Stimulated activated CD4-positive, alpha-beta T cell treated with anti-CD3 and anti-CD28 coated beads, Interleukin-1b, Interleukin-23, amount 100 ng/mL, for 48 hours (primary cell): ENCODE data around the gene SPDYC.
"Not testable (repeated sequence)": the region's sequence is repeated elsewhere in the genome, so short reads cannot be mapped to it uniquely, and the experiment has no call there.

Experiments used
- DNase-seq: peaks from one replicate; pipeline ENCODE4 v3.0.0-alpha.2; 2020

The SPDYC gene

DNA sequence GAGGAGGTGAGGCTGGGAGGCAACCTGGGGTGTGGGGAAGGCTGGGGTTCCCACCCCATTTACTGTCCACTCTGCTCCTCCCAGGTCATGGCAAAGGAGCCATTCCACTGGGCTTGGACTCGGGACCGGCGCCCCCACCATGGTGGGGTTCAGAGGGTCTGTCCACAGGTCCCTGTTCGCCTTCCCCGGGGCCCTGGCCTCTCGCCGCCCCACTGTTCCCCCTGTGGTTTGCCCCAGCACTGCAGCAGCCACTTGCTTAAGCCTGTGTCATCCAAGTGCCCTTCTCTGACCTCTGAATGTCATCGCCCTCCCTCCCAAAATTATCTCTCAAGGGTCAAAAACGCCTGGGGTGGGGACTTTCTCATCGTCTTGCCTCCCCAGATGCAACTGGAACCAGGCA lies 2.6 kb downstream of the SPDYC start:
- DNase-seq = no peak

DNA sequence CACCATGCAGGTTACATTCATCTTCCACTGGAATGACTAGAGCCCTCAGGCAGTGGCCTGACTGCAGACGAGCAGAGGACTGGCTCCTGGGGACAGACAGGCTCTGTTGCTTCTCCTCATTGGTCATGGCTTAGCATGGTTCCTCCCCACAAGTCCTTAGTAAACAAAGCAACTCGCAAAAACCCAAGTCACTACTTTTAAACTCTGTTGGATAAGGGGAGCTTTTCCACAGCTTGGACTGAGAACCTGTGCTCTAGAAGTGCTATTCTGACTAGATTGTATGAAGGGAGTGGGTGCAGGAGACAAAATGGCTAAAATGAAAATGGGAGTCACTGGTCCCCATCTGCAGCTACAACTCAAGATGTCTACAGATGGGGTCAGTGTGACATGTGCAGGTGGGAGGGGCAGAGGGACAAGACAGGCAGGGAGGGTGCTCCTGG lies 4.6 kb downstream of the SPDYC start:
- not testable (repeated sequence) for DNase-seq

DNA sequence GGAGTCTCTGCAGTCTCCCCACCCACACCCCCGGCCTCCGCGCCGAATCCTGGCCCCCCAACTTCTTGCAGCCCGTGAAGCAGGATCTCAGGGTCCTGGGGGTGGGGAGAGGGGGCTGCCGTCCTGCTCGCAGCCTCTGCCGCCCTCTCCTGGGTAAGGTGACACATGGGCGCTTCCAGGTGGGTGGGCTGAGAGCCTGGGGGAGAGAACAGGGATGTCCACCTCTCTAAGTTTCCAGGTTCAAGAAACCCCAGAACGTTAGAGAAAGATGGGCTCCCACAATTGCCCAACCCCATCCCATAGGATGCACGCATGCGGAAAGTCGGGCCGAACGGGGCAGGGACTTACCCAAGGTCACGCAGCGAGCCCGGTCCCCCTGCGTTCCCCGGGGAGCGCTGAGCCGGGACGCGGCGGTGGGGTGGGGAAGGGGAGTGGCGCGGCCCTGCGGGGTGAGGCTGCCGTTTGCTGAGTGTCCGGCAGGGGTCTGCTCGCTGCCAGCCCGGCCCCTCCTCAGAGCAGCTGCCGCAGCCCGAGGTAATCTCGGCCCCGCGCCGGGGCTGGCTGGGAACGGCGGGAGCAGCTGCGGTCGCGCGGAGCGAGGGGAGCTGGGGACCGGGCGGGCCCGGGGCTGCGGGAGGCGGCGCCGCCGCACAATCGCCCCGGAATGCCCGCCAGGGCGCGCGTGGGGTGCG lies 11.0 kb downstream of the SPDYC start:
- DNase-seq = peak; percentile 67

DNA sequence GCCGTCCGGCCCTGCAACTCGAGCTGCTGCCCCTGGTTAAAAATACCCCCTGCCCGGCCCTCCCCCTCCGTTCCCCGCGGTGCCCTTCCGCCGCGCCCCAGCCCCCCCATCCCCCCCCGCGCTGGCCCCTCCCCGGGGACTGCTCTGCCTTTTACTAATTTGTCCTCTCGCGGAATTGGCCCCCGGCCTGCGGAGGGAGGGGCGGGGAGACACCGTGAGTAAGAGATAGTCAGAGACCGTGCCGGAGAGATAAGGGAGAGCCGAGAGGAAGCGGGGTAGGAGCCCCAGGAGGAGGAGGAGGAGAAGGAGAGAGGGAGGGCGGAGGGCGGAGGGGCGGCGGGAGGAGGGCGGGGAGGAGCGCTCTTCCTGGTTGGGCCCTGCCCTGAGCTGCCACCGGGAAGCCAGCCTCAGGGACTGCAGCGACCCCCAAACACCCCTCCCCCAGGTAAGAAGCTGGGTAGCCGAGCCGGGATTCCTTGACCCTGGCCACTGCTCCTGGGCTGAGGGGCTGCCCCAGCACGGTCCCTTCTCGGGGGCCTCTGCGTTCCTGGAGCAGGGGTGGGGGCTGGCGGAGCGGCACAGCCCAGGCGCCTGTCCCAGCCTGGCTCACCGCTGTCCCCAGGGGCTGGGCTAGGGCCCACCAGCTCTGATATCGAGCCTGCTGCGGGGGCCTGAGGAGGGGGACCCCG lies 11.7 kb downstream of the SPDYC start, which contains the start of gene CAPN1:
TSS of gene CAPN1 (plus strand) at position 360 of the 689 bp plus-strand sequence. CDS start 774 bp downstream, outside the sequence.
- peak; percentile 81 for DNase-seq

DNA sequence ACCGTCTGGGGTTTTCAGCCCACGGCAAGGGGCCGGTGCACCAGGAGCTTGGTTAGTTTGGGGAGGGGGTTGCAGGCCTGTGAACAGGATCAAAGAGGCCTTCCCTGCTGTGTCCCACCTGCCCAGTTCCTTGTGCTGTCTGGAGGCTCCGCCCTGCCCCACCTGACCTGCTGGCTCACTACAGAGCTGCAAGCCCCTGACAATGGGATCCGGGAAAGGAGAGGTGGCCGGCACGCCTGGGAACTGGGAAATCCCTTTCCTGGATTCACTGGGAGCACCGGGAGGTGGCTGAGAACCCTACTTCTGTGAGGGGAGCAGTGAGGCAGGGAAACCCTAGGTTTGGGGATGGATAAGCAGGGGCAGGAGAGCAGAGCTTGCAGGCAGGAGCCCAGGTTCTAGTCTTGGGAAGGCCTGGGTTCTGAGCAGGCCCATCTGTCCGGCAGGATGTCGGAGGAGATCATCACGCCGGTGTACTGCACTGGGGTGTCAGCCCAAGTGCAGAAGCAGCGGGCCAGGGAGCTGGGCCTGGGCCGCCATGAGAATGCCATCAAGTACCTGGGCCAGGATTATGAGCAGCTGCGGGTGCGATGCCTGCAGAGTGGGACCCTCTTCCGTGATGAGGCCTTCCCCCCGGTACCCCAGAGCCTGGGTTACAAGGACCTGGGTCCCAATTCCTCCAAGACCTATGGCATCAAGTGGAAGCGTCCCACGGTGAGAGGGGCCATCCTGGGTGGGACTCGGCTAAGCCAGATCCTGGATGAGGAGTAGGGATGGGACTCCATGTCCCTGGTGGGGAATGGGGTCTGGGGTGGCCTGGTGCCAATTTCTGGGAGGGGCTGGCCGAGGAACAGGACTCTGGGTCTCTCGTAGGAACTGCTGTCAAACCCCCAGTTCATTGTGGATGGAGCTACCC lies 12.5 kb downstream of the SPDYC start:
- no peak for DNase-seq

DNA sequence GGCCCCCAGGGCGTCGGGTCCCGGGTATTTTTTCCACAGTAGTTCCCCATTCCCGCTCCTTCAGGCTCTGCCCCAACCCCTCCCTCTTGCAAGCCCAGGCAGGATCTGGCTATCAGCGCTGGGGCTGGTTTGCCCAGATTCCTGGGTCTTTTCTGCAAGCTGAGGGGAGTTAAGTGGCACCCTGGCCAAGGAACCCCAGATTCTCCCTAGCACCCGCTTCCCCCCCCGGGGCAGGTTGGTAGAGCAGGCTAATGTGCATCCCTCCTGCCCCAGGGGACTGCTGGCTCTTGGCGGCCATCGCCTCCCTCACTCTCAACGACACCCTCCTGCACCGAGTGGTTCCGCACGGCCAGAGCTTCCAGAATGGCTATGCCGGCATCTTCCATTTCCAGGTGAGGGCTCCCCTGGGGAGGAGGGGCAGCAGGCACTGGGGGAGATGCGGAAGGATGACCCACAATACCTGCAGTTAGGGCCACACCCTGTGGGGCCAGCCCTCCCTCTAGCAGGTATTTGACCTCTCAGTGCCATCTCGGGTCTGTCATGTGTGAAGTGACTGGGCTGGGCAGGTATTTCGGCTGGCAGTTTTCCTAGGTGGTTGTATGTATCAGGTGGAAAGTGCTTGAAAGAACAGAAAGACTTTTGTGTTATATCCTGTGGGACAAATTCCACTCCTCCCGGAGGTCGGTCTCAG lies 13.3 kb downstream of the SPDYC start:
- DNase-seq = no peak

DNA sequence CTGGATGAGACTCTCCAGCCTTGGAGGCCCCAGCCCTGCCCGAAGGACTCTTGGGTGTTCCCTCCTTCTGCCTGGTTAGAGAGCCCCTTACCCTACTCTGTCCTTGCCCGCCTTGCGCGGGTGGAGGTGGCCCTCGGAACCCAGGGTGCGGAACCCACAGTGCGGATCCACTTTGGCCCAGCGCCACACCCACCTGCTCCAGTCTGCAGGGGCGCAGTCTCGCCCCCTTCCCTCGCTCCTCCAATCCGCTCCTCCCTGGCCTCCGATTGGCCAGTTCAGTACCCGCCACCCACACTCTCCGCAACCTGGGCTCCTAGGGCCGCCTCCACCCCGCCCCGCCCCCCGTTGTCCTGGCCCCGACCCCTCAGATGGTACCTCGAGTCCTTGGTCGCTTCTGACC lies 14.1 kb downstream of the SPDYC start:
- DNase-seq = no peak

DNA sequence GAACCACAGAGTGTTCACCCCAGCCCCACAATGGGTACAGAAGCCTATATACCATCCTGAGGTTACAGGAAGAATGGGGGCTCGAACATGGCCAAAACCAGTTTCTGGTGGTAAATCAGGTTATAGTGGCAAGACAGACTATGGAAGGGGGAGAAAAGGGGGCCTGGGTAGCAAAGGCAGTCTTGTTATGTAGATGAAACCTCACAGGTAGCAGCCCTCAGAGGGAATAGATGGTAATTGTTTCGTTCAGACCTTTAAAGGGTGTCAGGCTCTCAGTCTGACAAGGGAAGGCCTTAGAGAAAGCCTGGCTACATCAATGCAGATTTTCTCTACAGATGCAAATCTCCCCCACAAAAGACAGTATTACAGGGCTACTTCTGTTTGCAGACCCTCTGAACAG lies 15.1 kb downstream of the SPDYC start:
- DNase-seq = no peak

DNA sequence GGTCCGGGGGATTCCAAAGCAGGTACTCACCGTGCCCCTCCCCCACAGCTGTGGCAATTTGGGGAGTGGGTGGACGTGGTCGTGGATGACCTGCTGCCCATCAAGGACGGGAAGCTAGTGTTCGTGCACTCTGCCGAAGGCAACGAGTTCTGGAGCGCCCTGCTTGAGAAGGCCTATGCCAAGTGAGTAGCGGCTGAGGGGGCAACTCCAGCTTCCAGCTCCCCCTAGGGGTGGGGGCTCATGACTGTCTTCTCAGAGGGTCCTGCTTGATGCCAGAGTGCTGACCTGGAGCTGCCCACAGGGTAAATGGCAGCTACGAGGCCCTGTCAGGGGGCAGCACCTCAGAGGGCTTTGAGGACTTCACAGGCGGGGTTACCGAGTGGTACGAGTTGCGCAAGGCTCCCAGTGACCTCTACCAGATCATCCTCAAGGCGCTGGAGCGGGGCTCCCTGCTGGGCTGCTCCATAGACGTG lies 15.9 kb downstream of the SPDYC start:
- DNase-seq = no peak

DNA sequence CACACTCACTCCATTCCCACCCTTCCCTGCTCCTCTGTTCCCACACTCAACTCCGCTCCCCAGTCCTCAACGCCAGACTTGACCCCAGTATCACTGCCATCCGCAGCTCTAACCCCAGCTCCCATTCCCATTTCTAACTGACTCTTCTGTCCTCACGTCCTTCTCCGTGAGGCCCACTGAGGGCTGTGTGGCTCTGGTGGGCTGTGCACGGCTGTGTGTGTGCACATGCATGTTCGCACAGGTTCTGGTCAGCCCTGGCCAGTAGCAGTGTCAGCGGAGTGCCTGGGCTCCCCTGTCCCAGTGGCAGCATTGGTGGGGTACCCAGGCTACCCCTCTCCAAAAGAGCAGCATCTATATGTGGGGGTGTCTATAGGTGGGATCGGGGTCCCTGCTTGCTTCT lies 16.7 kb downstream of the SPDYC start:
- no peak for DNase-seq

DNA sequence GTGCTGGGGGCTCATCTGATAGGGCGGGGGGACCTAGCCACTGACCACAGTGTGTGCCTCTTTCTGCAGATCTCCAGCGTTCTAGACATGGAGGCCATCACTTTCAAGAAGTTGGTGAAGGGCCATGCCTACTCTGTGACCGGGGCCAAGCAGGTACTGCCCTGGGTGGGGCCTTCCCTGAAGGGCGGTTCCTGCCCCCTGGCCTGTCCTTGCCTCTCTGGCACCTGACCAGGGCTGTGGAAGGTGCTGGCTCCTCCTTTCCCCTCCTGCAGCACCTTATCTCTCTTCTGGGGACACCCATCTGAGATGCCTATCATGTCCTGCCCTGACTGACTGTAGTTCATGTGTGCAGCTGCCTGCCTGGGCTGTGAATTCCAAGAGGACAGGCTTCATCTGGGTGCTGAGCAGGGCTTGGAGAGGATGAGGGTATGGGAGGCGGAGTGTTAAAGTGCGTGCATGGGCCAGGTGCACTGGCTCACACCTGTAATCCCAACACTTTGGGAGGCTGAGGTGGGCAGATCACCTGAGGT lies 17.2 kb downstream of the SPDYC start:
- no peak for DNase-seq

DNA sequence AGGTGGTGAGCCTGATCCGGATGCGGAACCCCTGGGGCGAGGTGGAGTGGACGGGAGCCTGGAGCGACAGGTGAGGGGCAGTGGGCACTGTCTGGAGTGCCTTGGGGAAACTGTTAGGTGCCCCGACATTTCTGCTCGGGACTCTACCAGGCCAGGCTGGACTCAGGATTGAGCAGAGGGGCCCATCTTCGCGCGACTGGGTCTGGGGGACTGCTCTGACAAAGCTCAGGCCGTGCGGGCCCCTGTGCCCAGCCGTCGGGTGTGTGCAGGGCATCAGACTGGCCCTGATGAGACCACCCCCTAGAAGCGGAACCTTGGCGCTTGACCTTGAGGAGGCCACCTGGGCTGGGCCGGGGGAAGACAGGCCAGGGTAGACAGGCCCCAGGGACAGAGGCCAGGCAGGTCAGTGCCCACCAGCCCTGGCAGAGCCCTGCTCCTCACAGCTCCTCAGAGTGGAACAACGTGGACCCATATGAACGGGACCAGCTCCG lies 18.0 kb downstream of the SPDYC start:
- DNase-seq = no peak

DNA sequence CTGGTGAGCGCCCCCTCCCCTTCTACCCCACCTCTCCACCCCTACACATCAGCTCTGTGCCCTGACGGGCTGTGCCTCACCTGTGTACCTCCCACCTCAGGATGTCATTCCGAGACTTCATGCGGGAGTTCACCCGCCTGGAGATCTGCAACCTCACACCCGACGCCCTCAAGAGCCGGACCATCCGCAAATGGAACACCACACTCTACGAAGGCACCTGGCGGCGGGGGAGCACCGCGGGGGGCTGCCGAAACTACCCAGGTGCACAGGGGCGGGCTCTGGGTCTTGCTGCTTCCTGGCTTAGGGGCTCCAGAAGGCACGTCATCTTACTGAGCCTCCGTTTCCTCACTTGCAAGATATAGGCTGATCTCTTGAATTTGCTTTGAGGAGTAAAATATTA lies 18.5 kb downstream of the SPDYC start:
- no peak for DNase-seq

DNA sequence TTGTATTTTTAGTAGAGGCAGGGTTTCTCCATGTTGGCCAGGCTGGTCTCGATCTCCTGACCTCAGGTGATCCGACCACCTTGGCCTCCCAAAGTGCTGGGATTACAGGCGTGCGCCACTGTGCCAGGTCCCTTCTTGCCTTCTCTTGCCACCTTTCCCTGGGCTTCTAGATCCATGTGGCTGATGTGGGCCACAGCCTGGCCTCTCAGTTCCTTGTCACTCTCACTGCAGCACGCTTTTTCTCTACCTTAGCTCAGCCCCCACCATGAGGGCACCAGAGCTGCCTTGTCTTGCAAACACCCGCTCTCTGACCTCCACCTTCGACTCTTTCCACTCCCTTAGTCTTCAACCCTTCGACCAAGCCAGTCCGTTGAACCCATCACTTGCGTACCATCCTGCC lies 19.2 kb downstream of the SPDYC start:
- DNase-seq = no peak

DNA sequence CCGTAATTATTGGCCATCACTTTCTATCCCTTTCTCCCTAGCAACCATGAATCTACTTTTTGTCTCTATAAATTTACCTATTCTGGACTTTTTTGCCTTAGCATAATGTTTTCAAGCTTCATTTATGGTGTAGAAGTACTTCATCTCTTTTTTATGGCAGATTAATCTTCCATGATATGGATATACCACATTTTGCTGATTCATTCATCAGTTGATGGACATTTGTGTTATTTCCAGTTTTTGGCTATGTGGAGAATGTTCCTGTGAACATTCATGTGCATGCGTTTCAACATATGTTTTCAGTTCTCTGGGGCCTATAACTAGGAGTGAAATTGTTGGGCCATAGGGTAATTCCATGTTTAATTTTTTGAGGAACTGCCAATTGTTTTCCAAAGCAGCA lies 24.5 kb downstream of the SPDYC start:
- no peak for DNase-seq

DNA sequence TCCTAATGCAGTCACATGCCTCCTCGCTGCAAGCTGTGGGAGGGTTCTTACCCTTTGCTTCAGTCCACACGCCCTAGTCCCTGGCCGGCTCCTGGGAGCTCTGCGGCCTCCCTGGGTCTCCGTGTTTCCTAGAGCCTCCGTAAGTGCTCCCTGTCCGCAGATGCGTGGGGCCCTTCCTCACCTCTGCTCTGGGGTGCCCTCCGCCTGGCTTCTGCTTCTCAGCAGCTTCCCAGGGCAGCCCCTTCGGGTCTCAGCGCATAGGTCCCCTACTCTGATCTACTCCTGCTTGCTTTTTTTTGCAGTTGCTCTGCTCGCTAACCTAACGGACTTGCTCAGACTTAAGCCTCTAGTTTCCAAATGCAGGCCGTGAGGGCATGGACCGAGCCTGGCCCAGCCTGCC lies 34.1 kb downstream of the SPDYC start:
- no peak for DNase-seq

DNA sequence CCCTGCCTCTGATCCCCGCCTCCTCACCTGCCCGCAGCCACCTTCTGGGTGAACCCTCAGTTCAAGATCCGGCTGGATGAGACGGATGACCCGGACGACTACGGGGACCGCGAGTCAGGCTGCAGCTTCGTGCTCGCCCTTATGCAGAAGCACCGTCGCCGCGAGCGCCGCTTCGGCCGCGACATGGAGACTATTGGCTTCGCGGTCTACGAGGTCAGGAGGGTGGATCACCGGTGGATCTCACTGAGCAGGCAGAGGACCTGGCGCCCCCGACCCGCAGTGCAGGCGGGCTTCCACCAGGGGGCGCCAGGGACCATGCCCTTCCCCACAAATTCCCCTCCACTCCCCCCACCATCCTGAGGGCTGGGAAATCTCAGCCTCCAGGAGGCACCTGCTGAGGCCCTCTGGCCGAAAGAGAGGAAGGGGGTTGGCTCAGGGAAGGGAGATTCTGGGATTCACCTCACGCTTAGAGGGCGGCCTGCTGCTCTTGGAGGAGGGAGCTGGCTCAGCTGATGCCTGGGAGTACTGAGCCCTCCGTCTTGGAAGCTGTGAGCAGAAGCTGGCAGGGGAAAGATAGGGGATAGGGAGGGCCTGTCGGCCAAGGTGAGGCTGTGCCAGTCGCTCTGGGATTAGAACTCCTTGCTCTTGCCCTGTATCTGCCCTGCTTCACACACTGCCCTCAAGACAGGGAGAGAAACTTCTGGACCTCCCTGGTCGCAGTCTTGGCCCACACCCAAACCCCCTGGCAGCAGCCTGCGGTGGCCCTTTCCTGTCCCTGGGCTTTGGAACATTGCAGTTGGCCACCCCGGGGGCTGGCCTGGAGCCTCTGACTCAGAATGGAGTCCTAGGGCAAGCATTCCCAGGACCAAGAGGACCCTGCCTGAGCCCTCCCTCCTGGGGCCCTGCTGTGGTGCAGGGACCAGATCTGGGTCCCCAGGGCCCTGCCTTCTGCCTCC lies 34.9 kb downstream of the SPDYC start:
- no peak for DNase-seq

DNA sequence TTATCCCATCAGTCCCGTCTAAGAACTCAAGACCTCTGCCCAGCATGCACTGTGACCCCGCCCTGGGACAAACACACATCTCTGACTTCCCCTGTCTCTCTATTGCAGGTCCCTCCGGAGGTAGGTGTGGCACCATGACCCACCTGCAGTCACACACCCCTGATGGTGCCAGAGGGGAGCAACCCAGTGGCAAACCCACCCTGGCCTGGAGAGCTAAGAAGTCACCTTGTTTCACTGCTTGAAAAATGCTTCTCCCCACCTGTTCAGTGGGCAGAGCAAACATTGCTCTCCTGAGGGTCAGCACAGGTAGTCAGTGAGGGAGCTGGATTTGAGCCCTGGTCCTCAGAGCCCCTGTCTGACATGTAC lies 35.6 kb downstream of the SPDYC start:
- no peak for DNase-seq

DNA sequence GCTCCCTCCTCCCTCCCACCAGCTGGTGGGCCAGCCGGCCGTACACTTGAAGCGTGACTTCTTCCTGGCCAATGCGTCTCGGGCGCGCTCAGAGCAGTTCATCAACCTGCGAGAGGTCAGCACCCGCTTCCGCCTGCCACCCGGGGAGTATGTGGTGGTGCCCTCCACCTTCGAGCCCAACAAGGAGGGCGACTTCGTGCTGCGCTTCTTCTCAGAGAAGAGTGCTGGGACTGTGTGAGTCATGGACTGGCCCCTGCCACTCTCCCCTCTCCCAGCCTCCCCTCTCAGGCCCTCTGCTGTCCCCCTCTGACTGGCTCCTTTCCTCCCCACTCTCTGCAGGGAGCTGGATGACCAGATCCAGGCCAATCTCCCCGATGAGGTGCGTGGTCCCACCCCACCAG lies 36.4 kb downstream of the SPDYC start:
- DNase-seq = no peak

DNA sequence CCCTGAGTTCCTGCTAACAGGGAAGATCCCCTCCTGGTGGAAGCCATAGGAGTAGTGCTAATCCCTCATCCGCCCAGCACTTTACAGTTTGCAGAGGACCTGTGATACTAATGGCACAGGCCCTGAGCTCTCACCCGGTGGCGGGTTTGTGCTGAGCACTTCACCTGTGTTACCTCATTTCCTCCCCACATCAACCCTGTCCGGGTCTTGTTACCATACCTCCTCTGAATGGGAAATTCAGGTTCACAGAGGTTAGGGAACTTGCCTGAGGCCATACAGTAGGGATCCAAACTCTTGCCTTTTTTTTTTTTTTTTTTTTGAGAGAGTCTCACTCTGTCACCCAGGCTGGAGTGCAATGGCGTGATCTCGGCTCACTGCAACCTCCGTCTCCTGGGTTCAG lies 36.9 kb downstream of the SPDYC start:
- DNase-seq = no peak
